HG03159 (cell line): ENCODE results near the gene PHRF1.

Experiments
- ATAC-seq: cut with Tn5 transposase; IDR thresholded peaks from one replicate; pipeline ENCODE4 v1.9.1; 2021; ENCODE audit warnings: mild to moderate bottlenecking, moderate library complexity; ENCODE audit not compliant: unreplicated experiment

The PHRF1 gene, protein sequence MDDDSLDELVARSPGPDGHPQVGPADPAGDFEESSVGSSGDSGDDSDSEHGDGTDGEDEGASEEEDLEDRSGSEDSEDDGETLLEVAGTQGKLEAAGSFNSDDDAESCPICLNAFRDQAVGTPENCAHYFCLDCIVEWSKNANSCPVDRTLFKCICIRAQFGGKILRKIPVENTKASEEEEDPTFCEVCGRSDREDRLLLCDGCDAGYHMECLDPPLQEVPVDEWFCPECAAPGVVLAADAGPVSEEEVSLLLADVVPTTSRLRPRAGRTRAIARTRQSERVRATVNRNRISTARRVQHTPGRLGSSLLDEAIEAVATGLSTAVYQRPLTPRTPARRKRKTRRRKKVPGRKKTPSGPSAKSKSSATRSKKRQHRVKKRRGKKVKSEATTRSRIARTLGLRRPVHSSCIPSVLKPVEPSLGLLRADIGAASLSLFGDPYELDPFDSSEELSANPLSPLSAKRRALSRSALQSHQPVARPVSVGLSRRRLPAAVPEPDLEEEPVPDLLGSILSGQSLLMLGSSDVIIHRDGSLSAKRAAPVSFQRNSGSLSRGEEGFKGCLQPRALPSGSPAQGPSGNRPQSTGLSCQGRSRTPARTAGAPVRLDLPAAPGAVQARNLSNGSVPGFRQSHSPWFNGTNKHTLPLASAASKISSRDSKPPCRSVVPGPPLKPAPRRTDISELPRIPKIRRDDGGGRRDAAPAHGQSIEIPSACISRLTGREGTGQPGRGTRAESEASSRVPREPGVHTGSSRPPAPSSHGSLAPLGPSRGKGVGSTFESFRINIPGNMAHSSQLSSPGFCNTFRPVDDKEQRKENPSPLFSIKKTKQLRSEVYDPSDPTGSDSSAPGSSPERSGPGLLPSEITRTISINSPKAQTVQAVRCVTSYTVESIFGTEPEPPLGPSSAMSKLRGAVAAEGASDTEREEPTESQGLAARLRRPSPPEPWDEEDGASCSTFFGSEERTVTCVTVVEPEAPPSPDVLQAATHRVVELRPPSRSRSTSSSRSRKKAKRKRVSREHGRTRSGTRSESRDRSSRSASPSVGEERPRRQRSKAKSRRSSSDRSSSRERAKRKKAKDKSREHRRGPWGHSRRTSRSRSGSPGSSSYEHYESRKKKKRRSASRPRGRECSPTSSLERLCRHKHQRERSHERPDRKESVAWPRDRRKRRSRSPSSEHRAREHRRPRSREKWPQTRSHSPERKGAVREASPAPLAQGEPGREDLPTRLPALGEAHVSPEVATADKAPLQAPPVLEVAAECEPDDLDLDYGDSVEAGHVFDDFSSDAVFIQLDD (N-terminal part only)

DNA sequence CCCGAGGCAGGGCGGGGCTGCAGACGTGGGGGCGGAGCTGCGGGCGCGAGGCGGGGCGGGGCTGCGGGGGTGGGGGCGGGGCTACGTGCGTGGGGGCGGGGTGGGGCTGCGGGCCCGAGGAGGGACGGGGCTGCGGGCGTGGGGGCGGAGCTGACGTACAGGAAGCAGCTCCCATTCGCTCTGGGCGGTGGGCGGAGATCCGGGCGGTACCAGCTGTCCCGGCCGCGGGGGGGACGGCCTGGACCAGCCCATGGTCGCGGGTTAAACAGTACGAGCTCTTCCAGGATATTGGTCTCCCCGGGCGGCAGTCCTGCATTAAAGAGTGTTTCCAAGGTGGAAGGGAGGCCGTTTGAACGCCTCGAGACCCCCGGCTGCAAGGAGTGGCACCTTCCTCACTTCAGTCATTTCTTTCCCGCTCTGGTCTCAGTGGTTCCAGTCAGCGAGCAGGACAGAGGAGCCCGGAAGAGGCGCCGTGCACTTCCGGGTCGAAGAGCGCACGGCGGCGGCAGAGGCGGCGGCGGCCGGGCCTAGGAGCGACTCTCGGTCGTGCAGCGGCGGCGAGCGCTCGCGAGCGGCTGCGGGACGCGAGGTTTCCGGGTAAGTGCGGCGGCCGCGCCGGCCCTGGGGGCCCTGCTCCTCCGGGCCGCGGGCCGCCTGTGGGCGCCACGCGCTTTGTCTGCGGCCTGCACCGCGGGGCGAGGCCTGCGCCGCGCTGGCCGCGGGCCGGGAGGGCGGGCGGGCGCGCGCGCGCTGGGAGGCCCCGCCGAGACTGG is at the start of gene PHRF1:
PHRF1 (plus strand) TSS at position 475 of the 773 bp plus-strand sequence. CDS start 5,043 bp downstream, outside the sequence.
- peak; percentile 80 for ATAC-seq

DNA sequence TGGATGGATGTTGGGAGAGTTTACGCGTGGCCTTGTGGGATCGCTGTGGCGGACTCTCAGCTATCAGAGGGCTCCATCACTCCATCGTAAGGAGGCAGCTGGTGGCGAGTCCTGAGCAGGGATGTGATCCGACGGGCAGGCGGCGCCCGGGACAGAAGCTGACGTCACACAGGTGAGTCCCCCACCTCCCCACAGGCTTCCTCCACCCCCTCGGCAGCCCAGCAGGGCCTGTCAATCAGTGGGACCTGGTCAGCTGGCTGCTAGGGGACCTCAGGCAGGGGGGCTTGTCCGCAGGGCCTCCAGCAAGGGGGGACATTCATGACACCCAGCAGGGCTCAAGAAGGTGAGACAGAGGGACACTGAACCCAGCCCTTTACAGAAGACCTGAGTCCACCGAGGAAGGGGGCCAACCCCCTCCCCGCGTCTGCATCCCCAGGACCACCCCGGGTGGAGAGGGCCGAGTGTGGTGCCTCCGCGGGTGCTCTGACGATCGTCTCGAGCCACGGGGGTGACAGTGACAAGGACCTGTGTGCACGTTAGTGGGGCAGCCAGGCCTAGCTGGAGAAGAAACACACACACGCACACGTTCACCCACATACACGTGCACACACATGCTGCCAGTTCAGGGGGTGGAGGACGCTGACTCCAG is 48.0 kb upstream of the PHRF1 start:
- ATAC-seq: no peak

DNA sequence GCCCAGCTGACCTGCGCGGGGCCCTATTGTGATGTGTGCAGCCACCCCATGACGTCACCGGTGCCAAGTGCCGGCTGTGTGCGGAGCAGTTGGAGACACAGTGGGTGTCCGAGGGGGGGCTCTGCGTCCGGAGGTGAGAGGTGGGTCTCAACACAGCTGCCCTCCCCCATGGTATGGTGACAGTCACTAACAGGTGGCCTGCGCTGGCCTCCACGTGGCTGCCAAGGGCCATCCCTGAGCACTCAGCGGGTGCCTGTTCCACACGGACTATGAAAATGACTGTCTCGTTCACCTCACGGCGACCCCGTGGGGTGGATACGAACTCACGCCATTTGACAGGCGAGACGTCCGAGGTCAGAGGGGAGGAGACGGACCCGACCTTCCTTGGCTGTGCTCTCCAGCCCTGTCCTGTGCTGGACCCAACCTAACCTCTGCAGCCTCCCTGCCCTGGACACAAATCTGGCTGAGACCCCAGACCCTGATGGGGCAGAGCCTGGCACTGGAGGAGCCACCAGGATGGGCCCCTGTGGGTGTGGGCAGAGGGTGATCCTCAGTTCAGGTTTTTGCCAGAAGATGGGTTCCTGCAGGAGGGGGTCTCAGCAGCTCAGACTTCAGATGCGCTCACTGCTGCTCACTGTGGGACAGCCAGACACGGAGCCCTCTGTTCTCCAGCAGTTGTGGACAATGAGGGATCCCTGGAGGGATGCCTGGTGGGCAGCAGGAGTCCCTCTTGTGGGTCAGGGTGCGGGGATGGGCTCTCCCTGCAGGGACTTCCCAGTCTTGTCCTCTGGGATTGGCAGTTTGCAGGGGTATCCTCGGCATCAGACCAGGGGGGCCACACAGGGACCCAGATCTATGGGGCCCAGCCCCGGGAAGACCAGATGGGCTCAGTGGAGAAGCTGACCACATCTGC is 47.2 kb upstream of the PHRF1 start:
- no peak for ATAC-seq

DNA sequence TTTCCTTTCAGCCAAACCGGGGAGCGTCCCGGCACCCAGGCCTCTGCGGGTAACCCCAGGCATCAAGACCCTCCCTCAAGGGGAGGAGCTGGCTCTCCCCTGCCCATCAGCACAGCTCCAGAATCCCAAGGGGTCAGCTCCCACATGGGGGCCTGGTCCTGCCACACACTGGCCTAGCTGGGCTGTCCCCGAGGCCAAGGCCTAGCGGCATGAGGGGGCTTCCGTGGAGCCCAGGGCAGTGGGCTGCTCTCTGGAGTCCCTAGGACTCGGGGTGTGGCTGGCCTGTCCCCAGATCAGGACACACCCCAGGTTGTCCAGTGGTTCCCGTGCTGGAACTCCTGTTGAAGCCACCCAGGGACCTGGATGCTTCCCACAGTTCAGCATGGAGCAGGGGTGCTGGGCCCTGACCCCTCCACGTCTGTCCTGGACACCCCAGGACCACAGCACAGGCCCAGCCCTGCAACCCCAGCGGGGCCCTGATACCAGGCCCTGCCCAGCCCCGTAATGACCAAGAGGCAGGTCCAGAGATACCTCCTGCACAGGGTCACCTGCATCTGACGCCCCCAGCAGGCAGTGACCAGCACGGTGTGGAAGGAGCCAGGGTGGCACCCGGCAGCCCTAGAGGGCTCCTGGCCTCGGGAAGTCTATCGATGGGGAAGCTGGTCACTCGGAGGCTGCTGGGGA is 46.4 kb upstream of the PHRF1 start:
- no peak for ATAC-seq

DNA sequence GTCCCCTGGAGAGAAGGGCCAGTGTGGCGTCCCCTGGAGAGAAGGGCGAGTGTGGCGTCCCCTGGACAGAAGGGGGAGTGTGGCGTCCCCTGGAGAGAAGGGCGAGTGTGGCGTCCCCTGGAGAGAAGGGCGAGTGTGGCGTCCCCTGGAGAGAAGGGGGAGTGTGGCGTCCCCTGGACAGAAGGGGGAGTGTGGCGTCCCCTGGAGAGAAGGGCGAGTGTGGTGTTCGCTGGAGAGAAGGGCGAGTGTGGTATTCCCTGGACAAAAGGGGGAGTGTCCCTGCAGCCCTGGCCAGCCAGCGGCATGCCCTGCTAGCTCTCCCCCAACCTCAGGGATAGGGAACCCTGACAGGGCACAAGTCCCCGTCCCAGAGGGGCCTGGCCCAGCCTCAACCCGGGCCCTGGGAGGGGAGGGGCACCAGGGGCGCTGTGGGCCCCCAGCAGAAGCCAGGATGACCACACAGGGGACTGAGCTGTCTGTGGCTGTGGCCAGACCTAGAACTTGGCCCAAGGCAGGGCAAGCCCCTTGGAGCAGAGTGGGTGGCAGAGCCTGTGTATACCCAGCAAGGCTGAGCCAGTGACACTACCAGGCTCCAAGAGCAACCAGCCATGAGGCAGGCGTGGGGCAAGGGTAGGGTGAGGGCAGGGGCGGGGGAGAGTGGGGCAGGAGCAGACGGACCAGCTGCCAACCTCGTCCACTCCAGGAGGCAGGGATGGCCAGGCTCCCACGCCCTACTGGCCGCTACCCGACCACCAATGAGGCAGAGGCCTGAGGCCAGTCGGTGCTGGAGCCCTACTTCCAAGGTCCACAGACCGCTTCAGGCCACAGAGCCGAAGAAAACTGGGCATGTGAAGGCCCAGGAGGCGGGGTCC is 45.1 kb upstream of the PHRF1 start:
- ATAC-seq: no peak

DNA sequence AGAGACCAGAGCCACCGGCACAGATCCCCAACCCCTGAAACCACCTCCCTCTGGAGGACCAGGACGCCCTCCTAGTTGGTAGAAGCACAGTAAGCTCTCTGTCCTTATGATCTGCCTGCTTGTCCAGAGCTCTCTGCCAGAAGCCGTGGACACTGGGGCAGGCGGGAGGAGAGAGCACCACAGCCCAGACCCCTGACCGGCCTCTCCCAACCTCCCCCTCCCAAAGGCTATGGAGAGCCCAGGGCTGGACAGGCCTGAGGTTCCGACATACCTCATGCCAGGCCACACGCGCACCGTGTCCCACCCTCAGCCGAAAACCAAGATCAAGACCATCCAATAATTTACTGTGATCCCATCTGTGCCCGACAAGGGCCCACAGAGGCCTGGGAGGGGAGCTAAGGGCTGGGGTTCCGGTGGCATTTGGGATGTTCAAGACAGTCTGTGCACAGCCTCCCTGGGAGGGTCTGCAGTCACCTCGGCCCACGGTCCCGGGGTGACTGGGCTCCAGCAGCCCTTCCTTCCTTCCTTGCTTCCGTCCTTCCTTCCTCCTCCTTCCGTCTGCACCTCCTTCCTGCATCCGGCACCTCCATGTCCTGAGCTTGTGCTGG is 44.2 kb upstream of the PHRF1 start:
- ATAC-seq: no peak

DNA sequence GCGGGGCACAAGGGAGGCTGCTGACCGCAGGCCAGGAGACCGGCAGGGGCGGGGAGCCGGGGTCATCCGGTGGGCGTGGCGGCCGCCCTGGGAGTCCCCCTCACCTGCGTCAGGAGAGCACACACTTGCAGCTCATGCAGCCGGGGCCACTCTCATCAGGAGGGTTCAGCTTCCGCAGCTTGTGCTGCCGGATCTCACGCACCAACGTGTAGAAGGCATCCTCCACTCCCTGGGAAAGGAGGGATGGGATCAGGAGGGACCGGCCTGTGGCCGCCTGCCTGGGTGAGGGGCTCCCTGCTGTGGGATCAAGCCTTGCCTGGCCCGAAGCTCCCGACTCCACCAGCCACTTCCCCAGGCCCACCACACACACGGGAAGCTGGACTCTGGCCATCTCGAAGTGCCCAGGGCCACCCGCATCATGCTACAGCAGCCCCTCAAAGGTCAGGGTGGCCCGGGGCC is 43.7 kb upstream of the PHRF1 start:
- ATAC-seq: no peak

DNA sequence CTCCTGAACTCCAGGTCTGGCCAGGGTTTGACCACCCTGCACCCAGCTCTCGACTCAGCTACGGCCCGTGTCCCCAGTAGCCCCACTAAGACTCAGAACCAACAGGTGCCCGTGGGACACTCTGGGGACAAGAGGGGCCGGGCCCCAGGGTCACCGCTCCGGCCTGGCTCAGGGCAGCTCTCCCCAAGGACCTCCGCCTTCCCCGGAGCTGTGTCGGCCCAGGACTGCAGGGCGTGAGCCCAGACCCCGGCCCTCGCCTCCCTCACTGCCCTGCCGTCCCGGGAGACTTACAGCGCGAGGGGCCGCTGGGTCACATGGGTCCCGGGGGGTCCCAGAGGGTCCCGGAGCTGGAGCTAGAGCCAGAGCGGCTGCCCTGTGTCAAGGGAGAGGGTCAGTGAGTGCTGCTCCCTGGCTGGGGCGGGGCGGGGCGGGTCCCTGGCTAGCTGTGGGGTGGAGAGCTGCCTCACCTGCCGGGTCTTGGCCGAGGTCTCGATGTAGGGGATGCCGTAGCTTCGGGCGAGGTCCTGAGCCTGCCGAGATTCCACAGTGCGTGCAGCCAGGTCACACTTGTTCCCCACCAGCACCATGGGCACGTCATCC is 43.2 kb upstream of the PHRF1 start:
- ATAC-seq: no peak

DNA sequence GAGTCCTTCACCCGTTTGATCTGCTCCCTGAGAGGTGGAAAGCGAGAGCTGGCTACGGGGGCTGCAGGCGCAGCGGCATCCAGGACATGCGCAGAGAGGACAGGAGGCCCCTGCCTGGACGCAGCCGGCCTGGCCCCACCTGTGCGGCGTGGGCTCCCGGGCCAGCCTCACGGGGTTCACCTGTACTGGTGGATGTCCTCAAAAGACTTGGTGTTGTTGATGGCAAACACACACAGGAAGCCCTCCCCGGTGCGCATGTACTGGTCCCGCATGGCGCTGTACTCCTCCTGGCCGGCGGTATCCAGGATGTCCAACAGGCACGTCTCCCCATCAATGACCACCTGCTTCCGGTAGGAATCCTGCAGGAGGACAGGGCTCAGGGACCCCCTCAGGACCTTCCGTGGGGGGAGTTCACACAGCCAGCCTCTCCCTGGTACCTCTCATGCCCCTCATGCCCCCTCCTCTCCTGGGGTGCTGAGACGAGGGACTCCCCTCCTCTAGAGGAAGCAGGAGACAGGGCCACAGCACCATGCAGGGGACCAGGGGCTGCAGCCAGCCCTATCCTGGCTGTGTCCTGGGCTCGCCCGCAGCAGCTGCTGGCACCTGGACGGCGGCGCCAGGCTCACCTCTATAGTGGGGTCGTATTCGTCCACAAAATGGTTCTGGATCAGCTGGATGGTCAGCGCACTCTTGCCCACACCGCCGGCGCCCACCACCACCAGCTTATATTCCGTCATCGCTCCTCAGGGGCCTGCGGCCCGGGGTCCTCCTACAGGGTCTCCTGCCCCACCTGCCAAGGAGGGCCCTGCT is 42.5 kb upstream of the PHRF1 start:
- ATAC-seq: no peak

DNA sequence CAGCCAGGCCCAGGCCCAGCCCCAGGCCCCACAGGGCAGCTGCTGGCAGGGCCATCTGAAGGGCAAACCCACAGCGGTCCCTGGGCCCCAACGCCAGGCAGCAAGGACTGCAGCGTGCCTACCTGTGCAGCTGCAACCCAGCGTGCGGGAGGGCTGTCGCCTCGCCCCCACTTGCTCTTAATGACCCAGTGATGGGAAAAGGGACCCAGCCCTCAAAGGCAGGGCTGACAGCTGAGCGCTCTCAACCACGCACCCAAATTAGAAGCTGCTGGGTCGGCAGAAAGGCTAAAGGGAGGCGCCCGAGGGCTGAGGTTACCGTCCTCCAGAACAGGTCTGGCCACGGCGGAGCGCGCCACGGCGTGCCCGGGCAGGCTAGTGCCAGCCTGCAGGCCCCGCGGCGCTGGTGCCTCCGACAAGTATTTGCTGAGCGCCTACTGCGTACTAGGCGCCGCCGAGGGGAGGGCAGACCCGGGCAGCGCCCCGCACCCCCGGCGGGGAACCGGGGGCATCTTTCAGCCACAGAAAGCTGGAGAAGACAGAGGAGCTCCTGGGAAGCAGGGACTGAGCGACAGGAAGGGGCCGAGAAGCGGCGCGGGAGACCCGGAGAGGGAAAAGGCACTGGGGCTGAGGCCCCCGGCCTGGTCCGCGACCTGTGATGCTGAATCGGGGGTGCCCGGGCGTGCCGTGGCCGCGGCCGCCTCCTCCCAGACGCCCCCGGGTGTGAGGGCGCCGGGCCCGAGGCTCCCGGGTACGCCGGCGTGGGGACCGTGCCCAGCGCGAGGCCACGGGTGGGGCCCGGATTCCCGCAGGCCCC is 41.7 kb upstream of the PHRF1 start:
- no peak for ATAC-seq

DNA sequence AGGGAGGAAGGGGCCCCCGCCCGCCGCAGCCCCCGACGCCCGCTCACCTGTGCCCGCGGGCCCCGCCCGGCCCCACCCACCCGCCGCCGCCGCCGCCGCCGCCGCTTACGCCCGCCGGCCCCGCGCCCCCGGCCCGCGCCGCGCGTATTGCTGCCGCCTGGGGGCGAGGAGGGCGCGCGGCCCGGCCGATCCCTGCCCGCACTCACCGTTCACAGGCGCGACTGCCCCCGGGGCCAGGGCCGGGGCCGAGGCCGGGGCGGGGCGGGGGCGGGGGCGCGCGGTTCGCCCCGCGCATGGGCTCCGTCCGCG is 41.1 kb upstream of the PHRF1 start:
- peak; percentile 8 for ATAC-seq

DNA sequence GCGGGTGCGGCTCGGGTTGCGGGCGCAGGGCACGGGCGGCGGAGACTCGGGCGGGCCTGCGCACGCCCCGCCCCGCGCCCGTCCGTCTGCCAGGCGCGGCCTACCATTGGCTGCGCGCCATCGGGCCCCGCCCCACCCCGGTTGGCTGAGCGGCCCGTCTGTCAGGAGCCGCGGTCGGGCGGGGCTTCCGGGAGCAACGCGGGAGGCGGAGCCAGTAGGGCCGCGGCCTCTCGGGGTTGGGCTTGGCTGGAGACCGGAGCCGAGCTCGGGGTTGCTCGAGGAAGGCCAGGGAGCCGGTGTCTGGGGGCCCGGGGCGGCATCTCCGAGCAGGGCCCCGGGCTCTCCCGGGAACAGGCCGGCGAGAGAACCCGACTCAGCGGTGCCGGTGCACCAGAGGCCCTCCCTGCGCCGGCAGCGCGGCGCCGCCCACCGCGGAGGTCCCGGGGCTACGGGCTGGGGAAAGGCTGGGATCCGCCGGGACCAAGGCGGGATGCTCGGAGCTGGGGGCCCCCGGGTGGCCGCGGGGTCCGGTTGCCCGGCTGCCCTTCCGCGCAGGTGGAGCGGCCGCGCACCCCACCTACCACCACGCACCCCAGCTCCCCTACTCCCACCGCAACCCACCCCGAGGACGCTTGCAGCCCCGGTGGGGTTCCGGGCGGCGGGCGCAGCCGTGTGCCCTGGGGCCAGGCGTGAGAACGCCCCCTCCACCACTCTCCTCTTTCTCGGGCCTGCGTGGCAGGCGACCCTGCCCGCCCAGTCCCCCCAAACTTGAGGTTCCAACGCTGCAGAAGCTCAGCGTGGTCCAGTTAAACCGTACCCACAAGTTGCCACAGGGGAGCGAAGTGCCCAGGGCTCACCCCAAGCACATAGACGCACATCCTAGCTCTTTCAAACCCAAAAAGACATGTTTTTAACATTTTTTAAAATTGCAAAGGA is 40.5 kb upstream of the PHRF1 start, which contains the start of gene HRAS:
HRAS (minus strand) TSS at position 58 of the 936 bp plus-strand sequence.
- peak; percentile 61 for ATAC-seq

DNA sequence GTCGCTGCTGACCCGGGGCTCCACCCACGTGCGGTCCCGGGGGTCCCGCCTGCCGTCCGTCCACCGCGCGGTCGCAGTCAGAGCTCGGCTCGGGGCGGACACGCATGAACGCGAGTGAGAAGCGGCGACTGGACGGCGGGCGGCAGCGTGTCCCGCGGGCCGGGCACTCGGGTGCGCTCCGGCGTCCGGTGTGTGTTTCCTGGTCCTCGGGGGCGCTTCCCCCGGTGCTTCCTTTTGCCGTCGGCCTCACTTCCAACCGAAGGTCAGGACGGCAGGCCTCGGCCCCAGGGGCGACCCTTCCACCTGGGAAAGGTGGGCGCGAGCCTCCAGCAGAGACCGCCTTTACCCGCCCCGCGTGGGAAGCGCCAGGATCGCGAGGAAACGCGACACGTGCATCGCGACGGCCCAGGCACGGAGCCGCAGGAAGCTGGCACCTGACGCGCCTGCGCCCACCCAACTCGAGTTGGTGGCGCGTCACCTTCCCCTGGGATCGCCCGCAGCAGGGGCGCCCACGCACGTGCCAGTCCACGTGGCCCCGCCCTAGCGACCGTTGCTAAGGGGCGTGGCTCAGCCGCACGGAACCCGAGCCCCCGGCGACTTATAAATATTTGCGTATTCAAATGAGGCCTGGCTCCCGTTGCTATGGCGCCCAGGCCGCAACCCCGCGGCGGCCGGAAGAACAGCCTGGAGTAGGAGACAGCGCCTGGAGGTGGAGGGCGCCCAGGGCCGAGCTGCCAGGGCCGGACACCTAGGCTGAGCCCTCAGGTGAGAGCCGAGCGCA is 39.2 kb upstream of the PHRF1 start, which contains the start of gene LRRC56:
LRRC56 (plus strand) TSS at position 687 of the 781 bp plus-strand sequence. CDS start 3,158 bp downstream, outside the sequence.
- ATAC-seq: peak; percentile 61
